NOMO-1 (cell line): ENCODE measurements around the gene FOCAD.

Experiments
- DNase-seq, 2 experiments: peaks; one replicate each; lab custom pipeline; 2025; ENCODE audit not compliant: unreplicated experiment in 2 of 2; lab: John Stamatoyannopoulos, UW

FOCAD gene

GRCh38 chr9:20729523-20729922, 45.5 kb downstream of the FOCAD start:
- DNase-seq: no peak

GRCh38 chr9:20732118-20732517, 48.1 kb downstream of the FOCAD start:
- DNase-seq: no peak

GRCh38 chr9:20734275-20734674, 50.2 kb downstream of the FOCAD start:
- no peak for DNase-seq

- no peak for DNase-seq
Observed at GRCh38 chr9:20740304-20740703, 56.2 kb downstream of the FOCAD start.

- no peak for DNase-seq
Observed at GRCh38 chr9:20740929-20741582, 57.0 kb downstream of the FOCAD start.

- no peak for DNase-seq
Observed at GRCh38 chr9:20742833-20743232, 58.8 kb downstream of the FOCAD start.

- DNase-seq: no peak
Observed at GRCh38 chr9:20744036-20744630, 60.1 kb downstream of the FOCAD start.

- no peak for DNase-seq
Observed at GRCh38 chr9:20746967-20747366, 62.9 kb downstream of the FOCAD start.

GRCh38 chr9:20749496-20750198, 65.6 kb downstream of the FOCAD start:
- DNase-seq: no peak

- DNase-seq: no peak
Observed at GRCh38 chr9:20753761-20754160, 69.7 kb downstream of the FOCAD start.

GRCh38 chr9:20754556-20754955, 70.5 kb downstream of the FOCAD start:
- DNase-seq: no peak

- DNase-seq: no peak
Observed at GRCh38 chr9:20760246-20760891, 76.3 kb downstream of the FOCAD start.

GRCh38 chr9:20770947-20771346, 86.9 kb downstream of the FOCAD start:
- no peak for DNase-seq

GRCh38 chr9:20771729-20772128, 87.7 kb downstream of the FOCAD start:
- no peak for DNase-seq

GRCh38 chr9:20775683-20776082, 91.6 kb downstream of the FOCAD start:
- DNase-seq: no peak

GRCh38 chr9:20781092-20781491, 97.0 kb downstream of the FOCAD start:
- DNase-seq: no peak

- no peak for DNase-seq
Observed at GRCh38 chr9:20782289-20782688, 98.2 kb downstream of the FOCAD start.

GRCh38 chr9:20783057-20784038, 99.3 kb downstream of the FOCAD start:
- no peak for DNase-seq

- no peak for DNase-seq
Observed at GRCh38 chr9:20784196-20784595, 100.1 kb downstream of the FOCAD start.

- no peak for DNase-seq
Observed at GRCh38 chr9:20786807-20787206, 102.7 kb downstream of the FOCAD start.
